ENCODE measurements around the gene TMEM267. TPM values are rescaled to one million over a fixed set of nuclear protein-coding genes. Genes with fewer than 3 reads are reported as not detected.
"Not testable (repeated sequence)": the region's sequence is repeated elsewhere in the genome, so short reads cannot be mapped to it uniquely, and the experiment has no call there.

The TMEM267 gene
- total and polyA plus RNA-seq, 2 of the 8 experiments (the other 6 are each of a cell fraction or from before 2014, with no cell fraction given), result 4.8 to 6.2 TPM

DNA sequence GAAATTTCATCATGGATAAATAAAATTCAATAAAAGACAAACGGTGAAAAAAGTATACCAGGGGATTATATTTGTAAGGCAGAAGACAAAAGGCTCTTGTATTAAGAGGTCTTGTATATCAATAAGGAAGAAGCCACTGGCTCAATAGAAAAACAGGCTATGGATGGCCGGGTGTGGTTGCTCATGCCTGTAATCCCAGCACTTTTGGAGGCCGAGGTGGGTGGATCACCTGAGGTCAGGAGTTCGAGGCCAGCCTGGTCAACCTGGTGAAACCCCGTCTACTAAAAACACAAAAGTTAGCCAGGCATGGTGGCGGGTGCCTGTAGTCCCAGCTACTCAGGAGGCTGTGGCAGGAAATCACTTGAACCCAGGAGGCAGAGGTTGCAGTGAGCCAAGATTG is 60.6 kb downstream of the TMEM267 start:
- not testable (repeated sequence) for H3K4me3 ChIP-seq (ENCODE audit: extremely low read depth in 1 of 4, insufficient read depth in 2 of 4, low read depth in 3 of 4, low read length in 4 of 4); H2AFZ ChIP-seq (ENCODE audit: low read length)
- WGBS, 2 experiments (ENCODE audit: extremely low coverage in 1 of 2, insufficient coverage in 1 of 2, insufficient read length in 1 of 2, insufficient replicate concordance in 2 of 2, low coverage in 1 of 2, low lambda C conversion rate in 2 of 2, missing lambda C conversion rate in 1 of 2), result 91% methylated on average over 6 of the region's 6 CpGs; no CpG with 5 or more reads in 1 of the 2 experiments

More for the DNA sequence above, 60.6 kb downstream of the TMEM267 start:
- POLR2A ChIA-PET (ENCODE audit: partially characterized antibody); H3K4ac ChIP-seq (replicated peaks; ENCODE audit: insufficient read length, low read depth, low read length); H4K20me1 ChIP-seq (replicated peaks in 1 of 2; ENCODE audit: control insufficient read depth in 1 of 2, insufficient read depth in 2 of 2, low read length in 2 of 2); H2BK15ac ChIP-seq (ENCODE audit: low read length); DNase-seq (ENCODE audit: low read depth in 1 of 2, low spot score in 2 of 2); FAIRE-seq; H2BK5ac ChIP-seq (ENCODE audit: low read depth, low read length); H3K4me1 ChIP-seq (replicated peaks in 1 of 4; ENCODE audit: control insufficient read depth in 3 of 4, insufficient read depth in 4 of 4, low read length in 3 of 4); H3K14ac ChIP-seq (ENCODE audit: insufficient read length); H3K27ac ChIP-seq (ENCODE audit: low read depth, low read length); CTCF ChIA-PET (ENCODE audit: partially characterized antibody); H3K79me1 ChIP-seq (ENCODE audit: low read depth, low read length); H2AK5ac ChIP-seq (ENCODE audit: low read depth, low read length); H3K9me3 ChIP-seq (ENCODE audit: insufficient read depth in 2 of 2, low read depth in 1 of 2, low read length in 1 of 2); H3K4me2 ChIP-seq (ENCODE audit: insufficient read depth in 1 of 2, low read depth in 2 of 2, low read length in 2 of 2); H4K8ac ChIP-seq (ENCODE audit: extremely low read depth, insufficient read depth, low read length); H3K56ac ChIP-seq (replicated peaks; ENCODE audit: insufficient read length, low read depth, low read length); H3K23ac ChIP-seq (ENCODE audit: insufficient read length); H3K23me2 ChIP-seq (ENCODE audit: low read depth, low read length); H2BK12ac ChIP-seq (ENCODE audit: low read depth, low read length); H4K5ac ChIP-seq (ENCODE audit: insufficient read length, low read depth, low read length); H3K27me3 ChIP-seq (replicated peaks in 1 of 4; ENCODE audit: control insufficient read depth in 3 of 4, extremely low read depth in 1 of 4, insufficient read depth in 3 of 4, low read length in 3 of 4); H3K18ac ChIP-seq (ENCODE audit: extremely low read depth, low read length); H3K79me2 ChIP-seq (ENCODE audit: control insufficient read depth in 1 of 2, insufficient read depth in 2 of 2, low read length in 2 of 2); H3K36me3 ChIP-seq (ENCODE audit: control insufficient read depth in 2 of 4, insufficient read depth in 4 of 4, low read length in 3 of 4); H2BK20ac ChIP-seq (ENCODE audit: low read length); H4K91ac ChIP-seq (replicated peaks; ENCODE audit: insufficient read length, low read length); H3K9ac ChIP-seq (replicated peaks in 1 of 4; ENCODE audit: extremely low read depth in 1 of 4, low read depth in 3 of 4, low read length in 3 of 4); H2BK120ac ChIP-seq (replicated peaks; ENCODE audit: low read depth, low read length): not testable (repeated sequence)

Data from H1 (cell line).